K562 (cell line): ENCODE results near the gene FBN3. TPM values are rescaled to one million over a fixed set of nuclear protein-coding genes. Genes with fewer than 3 reads are reported as not detected.
A peak's percentile ranks its signal among the peaks of the same experiment; 100 is the strongest.

Source experiments
- AFF4 ChIP-seq: sonication (generic); formaldehyde crosslinking; IDR thresholded peaks from 2 replicates; pipeline ENCODE4 v1.8.0; 2023; ENCODE audit warnings: mild to moderate bottlenecking, missing genetic modification reagents
- HDAC3 ChIP-seq: fragments of 450-650 bp; IDR thresholded peaks from 2 replicates; pipeline ENCODE4 v1.6.1; 2018; ENCODE audit warnings: borderline replicate concordance, mild to moderate bottlenecking, moderate library complexity; ENCODE audit not compliant: partially characterized antibody
- HEY1 ChIP-seq: fragments of 250-450 bp; sonication (Bioruptor Pico); IDR thresholded peaks from 2 replicates; pipeline ENCODE4 v1.5.0; 2020; ENCODE audit warnings: mild to moderate bottlenecking, moderate library complexity, borderline replicate concordance
- IRF2 ChIP-seq: sonication (generic); formaldehyde crosslinking; IDR thresholded peaks from 2 replicates; pipeline ENCODE4 v1.8.1; 2022; ENCODE audit warnings: mild to moderate bottlenecking, missing genetic modification reagents
- MNT ChIP-seq, 2 experiments: fragments of 450-650 bp; conservative IDR thresholded peaks; 2 replicates each; pipeline ENCODE4 v1.6.1; 2017; ENCODE audit warnings: mild to moderate bottlenecking in 2 of 2, moderate library complexity in 2 of 2
- NR2C2 ChIP-seq, 2 experiments: fragments of 200-800 bp in 1 of 2; sonication (Bioruptor generic) in 1 of 2; sonication (generic) in 1 of 2; formaldehyde crosslinking in 1 of 2; IDR thresholded peaks; 2 replicates each; pipeline versions ENCODE4 v1.6.1 to v1.8.0; 2016 to 2022; ENCODE audit warnings: mild to moderate bottlenecking in 1 of 2, missing compliant biosample characterization in 1 of 2, missing genetic modification characterization in 1 of 2, missing genetic modification reagents in 1 of 2
- PREB ChIP-seq: sonication (generic); formaldehyde crosslinking; IDR thresholded peaks from 2 replicates; pipeline ENCODE4 v1.8.1; 2023; ENCODE audit warnings: mild to moderate bottlenecking, missing genetic modification reagents
- ZNF444 ChIP-seq: fragments of 250-450 bp; sonication (Bioruptor Pico); IDR thresholded peaks from 2 replicates; pipeline ENCODE4 v1.4.0; 2020; ENCODE audit warnings: mild to moderate bottlenecking, moderate library complexity
- polyA plus RNA-seq, 8 experiments: library from polyadenylated mRNA; depleted of rRNA in 4 of 8; stranded (reverse) in 5 of 8; unstranded in 3 of 8; fragments of >200 nt; fragmentation: Nextera tagmentation in 2 of 8; fragmentation: Illumina TruSeq in 1 of 8; extraction: Ambion mirVana in 2 of 8; extraction: Trizol in 1 of 8; gene quantifications; 2 replicates each; pipeline versions ENCODE4 v1.2.1 to v1.2.3, GENCODE V29; 2011 to 2014; ENCODE audit warnings: inconsistent platforms in 1 of 8, missing spikeins in 1 of 8
- total RNA-seq, 7 experiments: library from RNA; depleted of rRNA in 6 of 7; stranded (reverse); fragments of >200 nt in 6 of 7; fragmentation: Illumina TruSeq in 2 of 7; extraction: Trizol in 2 of 7; gene quantifications; 2 replicates each; pipeline versions ENCODE4 v1.2.1 to v1.2.3, GENCODE V29; 2011 to 2021; ENCODE audit warnings: low replicate concordance in 1 of 7
- TF ChIP-seq, protein P1 (sequence below): fragments of 450-650 bp; formaldehyde crosslinking; IDR thresholded peaks from 2 replicates; pipeline ENCODE4 v1.4.0; 2020; ENCODE audit warnings: mild to moderate bottlenecking, moderate library complexity

The FBN3 gene
- total and polyA plus RNA-seq, 9 of the 15 experiments (the other 6 are each of a cell fraction or from before 2014, with no cell fraction given): under 0.01 to 0.29 (median 0.01) TPM; not detected in 4

DNA sequence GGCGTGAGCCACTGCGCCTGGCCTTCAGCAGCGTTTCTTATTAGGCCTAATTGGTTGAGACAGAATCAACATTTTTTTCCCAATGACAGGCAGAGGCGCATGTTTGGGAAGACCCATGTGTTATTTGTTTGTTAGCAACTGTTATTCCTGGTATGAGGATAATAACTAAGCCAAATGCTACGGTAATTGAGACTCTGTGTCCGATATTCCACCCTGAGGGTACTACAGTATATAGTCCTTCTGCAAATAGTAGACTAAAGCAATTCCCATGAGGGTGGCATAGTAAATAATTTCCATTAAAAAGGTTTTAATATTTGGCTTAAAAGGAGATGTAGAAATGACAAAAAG, 115.2 kb downstream of the FBN3 start (continued):
- TF ChIP-seq MNT (conservative IDR thresholded peaks at IDR 0.05): 0 out of 4 replicates have a peak, but pooled peaks of 1 of the 2 experiments have one; percentile 7
- no peak for TF ChIP-seq ZNF444 (CRISPR knock-in tag)
- TF ChIP-seq AFF4: no peak
- TF ChIP-seq, protein P1, sequence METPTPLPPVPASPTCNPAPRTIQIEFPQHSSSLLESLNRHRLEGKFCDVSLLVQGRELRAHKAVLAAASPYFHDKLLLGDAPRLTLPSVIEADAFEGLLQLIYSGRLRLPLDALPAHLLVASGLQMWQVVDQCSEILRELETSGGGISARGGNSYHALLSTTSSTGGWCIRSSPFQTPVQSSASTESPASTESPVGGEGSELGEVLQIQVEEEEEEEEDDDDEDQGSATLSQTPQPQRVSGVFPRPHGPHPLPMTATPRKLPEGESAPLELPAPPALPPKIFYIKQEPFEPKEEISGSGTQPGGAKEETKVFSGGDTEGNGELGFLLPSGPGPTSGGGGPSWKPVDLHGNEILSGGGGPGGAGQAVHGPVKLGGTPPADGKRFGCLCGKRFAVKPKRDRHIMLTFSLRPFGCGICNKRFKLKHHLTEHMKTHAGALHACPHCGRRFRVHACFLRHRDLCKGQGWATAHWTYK (CRISPR knock-in tag): no peak
- TF ChIP-seq HEY1 (CRISPR knock-in tag): no peak
- no peak for TF ChIP-seq IRF2
- no peak for TF ChIP-seq HDAC3
- no peak for TF ChIP-seq NR2C2 (CRISPR knock-in tag; IDR thresholded peaks at IDR 0.05)
- no peak for TF ChIP-seq NR2C2 (tag; IDR thresholded peaks at IDR 0.05)
- no peak for TF ChIP-seq PREB (CRISPR knock-in tag)
